ENCODE results near the gene SATB1.

DNA sequence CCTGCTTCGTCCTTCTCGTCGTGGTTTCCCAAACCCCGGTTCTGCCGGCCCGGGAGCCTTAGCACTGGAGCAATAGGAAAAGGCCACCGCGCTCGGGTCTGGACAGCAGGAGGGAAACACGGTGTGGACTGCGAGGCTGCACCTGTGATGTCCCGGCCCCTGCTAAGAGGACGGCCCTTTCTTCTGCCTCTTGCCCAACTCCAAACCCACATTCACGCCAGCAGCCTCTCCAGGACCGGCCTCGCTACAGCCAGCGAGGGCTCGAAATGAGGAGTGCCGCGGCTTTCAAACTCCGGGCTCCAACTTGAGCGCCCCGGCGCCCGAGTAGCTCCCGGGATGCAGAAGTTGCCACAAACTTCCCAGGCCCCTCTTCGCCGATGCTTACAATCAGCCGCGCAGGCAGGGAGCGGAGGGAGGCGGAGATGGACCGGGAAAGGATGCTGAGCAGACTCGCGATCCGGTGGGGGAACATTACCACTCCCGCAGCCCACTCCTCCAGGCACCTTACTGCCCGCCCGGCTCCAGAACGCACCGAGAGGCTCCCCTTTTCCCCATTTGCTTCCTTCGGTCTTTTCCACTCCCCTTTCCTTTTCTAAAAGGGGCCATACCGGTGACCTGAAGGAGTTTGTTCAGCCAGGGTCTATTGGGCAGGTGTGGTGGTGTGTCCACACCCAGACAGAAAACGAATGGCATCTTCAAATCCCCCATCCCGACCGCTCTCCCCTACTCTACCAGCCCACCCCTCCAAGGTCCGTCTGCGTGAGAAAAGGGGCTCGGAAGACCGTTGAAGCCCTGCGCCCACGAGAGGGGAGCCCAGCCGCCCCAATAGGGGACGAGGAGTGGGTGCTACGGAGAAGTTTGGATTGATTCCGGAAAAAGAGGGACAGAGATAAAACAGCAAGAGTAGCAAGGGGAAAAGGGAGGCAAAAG is 18.8 kb upstream of the SATB1 start:
- TF ChIP-seq CTCF (IDR thresholded peaks at IDR 0.05 in 2 of 3, conservative IDR thresholded peaks at IDR 0.05 in 1 of 3; ENCODE audit: borderline replicate concordance in 1 of 3, insufficient read depth in 1 of 3, low read depth in 2 of 3, low read length in 2 of 3) (no peak), YY1 (IDR thresholded peaks at IDR 0.05; ENCODE audit: extremely low read depth, insufficient replicate concordance, low read depth, low read length) (no peak), TCF7L2 (IDR thresholded peaks at IDR 0.05; ENCODE audit: borderline replicate concordance, extremely low read depth, insufficient read depth, insufficient read length) (no peak), POLR2AphosphoS5 (IDR thresholded peaks at IDR 0.05; ENCODE audit: low read depth, low read length) (no peak), POLR2A (IDR thresholded peaks at IDR 0.05; ENCODE audit: borderline replicate concordance, extremely low read depth, insufficient read depth, insufficient read length) (no peak), EZH2phosphoT487 (IDR thresholded peaks at IDR 0.05; ENCODE audit: borderline replicate concordance) (no peak)
